HG03139 (cell line): ENCODE results near the gene LYZL4.

Source experiments
- ATAC-seq: cut with Tn5 transposase; IDR thresholded peaks from one replicate; pipeline ENCODE4 v1.9.1; 2021; ENCODE audit not compliant: unreplicated experiment

LYZL4 gene

GRCh38 chr3:42376344-42376798 lies 34.0 kb downstream of the LYZL4 start:
- ATAC-seq, result no peak

GRCh38 chr3:42375121-42375800 lies 35.1 kb downstream of the LYZL4 start:
- no peak for ATAC-seq

GRCh38 chr3:42371776-42372175 lies 38.6 kb downstream of the LYZL4 start:
- no peak for ATAC-seq

- ATAC-seq, result no peak
Measured at GRCh38 chr3:42369832-42370231, 40.6 kb downstream of the LYZL4 start.

GRCh38 chr3:42369304-42369703 lies 41.1 kb downstream of the LYZL4 start:
- no peak for ATAC-seq

- ATAC-seq, result no peak
Measured at GRCh38 chr3:42368861-42369260, 41.5 kb downstream of the LYZL4 start.

GRCh38 chr3:42367903-42368302 lies 42.5 kb downstream of the LYZL4 start:
- no peak for ATAC-seq

GRCh38 chr3:42366550-42366949 lies 43.9 kb downstream of the LYZL4 start:
- no peak for ATAC-seq

GRCh38 chr3:42357335-42357734 lies 53.1 kb downstream of the LYZL4 start:
- no peak for ATAC-seq

GRCh38 chr3:42355612-42356011 lies 54.8 kb downstream of the LYZL4 start:
- ATAC-seq, result no peak

- no peak for ATAC-seq
Measured at GRCh38 chr3:42353631-42354030, 56.8 kb downstream of the LYZL4 start.

GRCh38 chr3:42351207-42351606 lies 59.2 kb downstream of the LYZL4 start:
- ATAC-seq, result no peak

GRCh38 chr3:42349765-42350594 lies 60.4 kb downstream of the LYZL4 start:
- no peak for ATAC-seq

GRCh38 chr3:42347928-42348327 lies 62.5 kb downstream of the LYZL4 start:
- no peak for ATAC-seq
